GM12873 (cell line): ENCODE measurements around the gene CD3G.

Experiments
- TF ChIP-seq, protein P1 (sequence below): IDR thresholded peaks from 2 replicates; pipeline ENCODE4 v1.5.1; 2012; ENCODE audit warnings: low read depth, mild to moderate bottlenecking, moderate library complexity, low read length, control low read depth; ENCODE audit not compliant: insufficient read depth; ENCODE audit errors: missing control alignments

Gene CD3G

GRCh38 chr11:118366287-118366686, 22.1 kb downstream of the CD3G start:
- TF ChIP-seq, protein P1, sequence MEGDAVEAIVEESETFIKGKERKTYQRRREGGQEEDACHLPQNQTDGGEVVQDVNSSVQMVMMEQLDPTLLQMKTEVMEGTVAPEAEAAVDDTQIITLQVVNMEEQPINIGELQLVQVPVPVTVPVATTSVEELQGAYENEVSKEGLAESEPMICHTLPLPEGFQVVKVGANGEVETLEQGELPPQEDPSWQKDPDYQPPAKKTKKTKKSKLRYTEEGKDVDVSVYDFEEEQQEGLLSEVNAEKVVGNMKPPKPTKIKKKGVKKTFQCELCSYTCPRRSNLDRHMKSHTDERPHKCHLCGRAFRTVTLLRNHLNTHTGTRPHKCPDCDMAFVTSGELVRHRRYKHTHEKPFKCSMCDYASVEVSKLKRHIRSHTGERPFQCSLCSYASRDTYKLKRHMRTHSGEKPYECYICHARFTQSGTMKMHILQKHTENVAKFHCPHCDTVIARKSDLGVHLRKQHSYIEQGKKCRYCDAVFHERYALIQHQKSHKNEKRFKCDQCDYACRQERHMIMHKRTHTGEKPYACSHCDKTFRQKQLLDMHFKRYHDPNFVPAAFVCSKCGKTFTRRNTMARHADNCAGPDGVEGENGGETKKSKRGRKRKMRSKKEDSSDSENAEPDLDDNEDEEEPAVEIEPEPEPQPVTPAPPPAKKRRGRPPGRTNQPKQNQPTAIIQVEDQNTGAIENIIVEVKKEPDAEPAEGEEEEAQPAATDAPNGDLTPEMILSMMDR, result no peak

- TF ChIP-seq, protein P1, result no peak
These were observed 26.6 kb downstream of the CD3G start for GRCh38 chr11:118370774-118371173.

DNA sequence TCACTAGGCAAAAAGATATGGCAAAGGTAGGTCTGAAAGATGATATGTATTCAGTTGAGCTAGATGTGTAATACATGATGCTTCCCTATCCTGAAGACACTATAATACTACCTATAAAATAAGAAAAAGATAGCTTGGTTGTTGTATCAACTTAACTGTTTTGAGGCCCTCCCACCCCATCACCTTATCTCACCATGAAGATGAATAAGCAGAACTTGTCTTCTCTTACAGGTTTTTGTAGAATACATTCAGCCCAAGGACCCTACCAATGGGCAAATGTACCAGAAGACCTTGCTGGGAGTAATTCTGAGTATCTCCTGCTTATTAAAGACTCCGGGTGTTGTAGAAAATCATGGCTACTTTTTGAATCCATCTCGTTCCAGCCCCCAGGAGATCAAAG, 29.1 kb downstream of the CD3G start:
- TF ChIP-seq, protein P1, result no peak

GRCh38 chr11:118373871-118374270, 29.7 kb downstream of the CD3G start:
- TF ChIP-seq, protein P1, result no peak

DNA sequence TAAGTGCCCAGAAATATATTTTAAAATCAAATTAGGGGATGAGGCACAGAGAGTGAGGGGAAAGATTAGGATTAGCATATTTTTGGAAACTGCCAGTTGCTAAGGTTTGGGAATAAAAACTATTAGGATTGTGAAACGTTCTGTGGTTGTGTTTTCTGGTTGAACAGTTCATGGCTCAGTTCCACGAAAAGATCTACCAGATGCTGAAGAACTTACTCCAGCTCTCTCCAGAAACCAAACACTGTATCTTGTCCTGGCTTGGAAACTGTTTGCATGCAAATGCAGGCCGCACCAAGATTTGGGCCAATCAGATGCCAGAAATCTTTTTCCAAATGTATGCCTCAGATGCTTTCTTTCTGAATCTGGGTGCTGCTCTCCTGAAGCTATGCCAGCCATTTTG, 30.6 kb downstream of the CD3G start:
- TF ChIP-seq, protein P1, result no peak

DNA sequence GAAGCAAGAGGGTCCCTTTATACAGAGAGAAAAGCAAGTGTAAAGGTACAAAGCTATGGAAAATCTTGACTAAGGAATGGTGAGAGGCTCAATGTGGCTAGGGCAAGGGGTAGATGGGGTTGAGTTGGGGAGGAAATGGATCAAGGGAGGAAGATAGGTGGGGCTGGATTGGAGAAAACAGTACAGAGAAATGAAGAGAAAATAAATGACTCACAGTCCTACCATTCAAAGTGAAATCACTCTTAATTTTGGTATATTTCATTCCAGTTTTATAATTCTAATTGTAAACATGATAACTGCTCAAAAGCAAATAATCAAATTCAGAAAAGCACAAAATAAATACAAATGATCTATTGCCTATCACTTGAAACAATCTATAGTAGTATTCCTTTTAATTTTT, 31.8 kb downstream of the CD3G start:
- TF ChIP-seq, protein P1, result no peak

DNA sequence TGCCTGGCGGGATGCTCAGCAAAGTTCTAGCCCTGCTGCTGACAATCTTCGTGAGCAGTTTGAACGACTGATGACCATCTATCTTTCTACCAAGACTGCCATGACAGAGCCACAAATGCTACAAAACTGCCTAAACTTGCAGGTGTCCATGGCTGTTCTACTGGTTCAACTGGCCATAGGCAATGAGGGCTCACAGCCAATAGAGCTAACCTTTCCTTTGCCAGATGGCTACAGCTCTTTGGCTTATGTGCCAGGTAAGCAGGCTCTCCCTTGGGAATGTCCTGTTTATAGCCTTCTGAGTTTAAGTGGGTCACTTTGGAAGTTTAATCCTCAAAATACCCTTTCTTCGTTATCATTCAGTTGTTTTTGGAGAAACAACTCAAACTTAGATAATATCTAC, 35.4 kb downstream of the CD3G start:
- TF ChIP-seq, protein P1, result no peak

- TF ChIP-seq, protein P1, result no peak
These were observed 36.4 kb downstream of the CD3G start for GRCh38 chr11:118380571-118380970.
